HFFc6 (cell line): Measurements from ENCODE around the gene GPANK1. TPM values are rescaled to one million over a fixed set of nuclear protein-coding genes. Genes with fewer than 3 reads are reported as not detected.

Source experiments
- DNase-seq: peaks from one replicate; pipeline ENCODE4 v3.0.0-alpha.2; 2018
- H3K27ac Mint-ChIP-seq: 2 replicates; pipeline ENCODE4 v1.8.0; 2020; ENCODE audit warnings: mild to moderate bottlenecking, mixed read lengths
- H3K27me3 Mint-ChIP-seq: 2 replicates; pipeline ENCODE4 v1.8.0; 2021; ENCODE audit warnings: mild to moderate bottlenecking, moderate library complexity, mixed read lengths; ENCODE audit not compliant: insufficient read depth
- H3K36me3 Mint-ChIP-seq: 2 replicates; pipeline ENCODE4 v1.8.0; 2021; ENCODE audit warnings: low read depth, mixed read lengths
- H3K4me1 Mint-ChIP-seq: 2 replicates; pipeline ENCODE4 v1.8.0; 2020; ENCODE audit warnings: low read depth, mixed read lengths
- H3K4me3 Mint-ChIP-seq: 2 replicates; pipeline ENCODE4 v1.8.0; 2020; ENCODE audit warnings: mild to moderate bottlenecking, moderate library complexity, mixed read lengths
- H3K9me3 Mint-ChIP-seq: 2 replicates; pipeline ENCODE4 v1.8.0; 2020; ENCODE audit warnings: mild to moderate bottlenecking, mixed read lengths
- CTCF ChIP-seq: fragments of 200-600 bp; sonication (generic); IDR thresholded peaks from 2 replicates; pipeline ENCODE4 v1.5.0; 2021; ENCODE audit warnings: antibody characterized with exemption, mild to moderate bottlenecking
- total RNA-seq, 6 experiments: library from RNA; stranded (reverse); fragmentation: NEBNext Ultra II Directional; extraction: Animal tissue kit (Norgen Biotek cat#: 25700); gene quantifications; 2 replicates in 1 of 6; 3 replicates in 5 of 6; pipeline ENCODE4 v1.2.3, GENCODE V29; 2021

GPANK1 gene
- total RNA-seq, 6 experiments from 2014 or later = 11.6 to 14.9 (median 13.0) TPM

GRCh38 chr6:31627690-31628287 lies 37.0 kb downstream of the GPANK1 start:
- TF ChIP-seq CTCF = no peak
- Mint-ChIP-seq H3K4me3 (no peak overlapping the region), H3K9me3 (no peaks in the 10 kb centered on the region), H3K36me3 (peaks cover 59% of the 10 kb centered on the region), H3K27ac (peak overlapping the region; percentile 44), H3K27me3 (peaks cover 4% of the 10 kb centered on the region), H3K4me1 (peaks cover 15% of the 10 kb centered on the region)
- no peak for DNase-seq

- no peak for DNase-seq
- no peaks in the 10 kb centered on the region for H3K9me3 Mint-ChIP-seq
- peaks cover 19% of the 10 kb centered on the region for H3K4me1 Mint-ChIP-seq
- peaks cover 4% of the 10 kb centered on the region for H3K27me3 Mint-ChIP-seq
- TF ChIP-seq CTCF = no peak
- peaks cover 67% of the 10 kb centered on the region for H3K36me3 Mint-ChIP-seq
- H3K4me3 Mint-ChIP-seq = no peak overlapping the region
- H3K27ac Mint-ChIP-seq = no peak overlapping the region
Observed at GRCh38 chr6:31626952-31627351, 37.8 kb downstream of the GPANK1 start.

GRCh38 chr6:31624070-31624469 lies 40.7 kb downstream of the GPANK1 start:
- Mint-ChIP-seq H3K4me3 (no peak overlapping the region), H3K27me3 (peaks cover 7% of the 10 kb centered on the region), H3K27ac (no peak overlapping the region), H3K36me3 (peaks cover 62% of the 10 kb centered on the region), H3K4me1 (peaks cover 21% of the 10 kb centered on the region), H3K9me3 (no peaks in the 10 kb centered on the region)
- TF ChIP-seq CTCF = no peak
- DNase-seq = no peak

GRCh38 chr6:31622684-31623091 lies 42.1 kb downstream of the GPANK1 start:
- TF ChIP-seq CTCF = no peak
- peaks cover 21% of the 10 kb centered on the region for H3K4me1 Mint-ChIP-seq
- peak overlapping the region; percentile 97 for H3K4me3 Mint-ChIP-seq
- peak overlapping the region; percentile 94 for H3K27ac Mint-ChIP-seq
- H3K27me3 Mint-ChIP-seq = peaks cover 3% of the 10 kb centered on the region; the same call in 1 of the 2 replicates
- peaks cover 53% of the 10 kb centered on the region for H3K36me3 Mint-ChIP-seq
- no peak for DNase-seq
- no peaks in the 10 kb centered on the region for H3K9me3 Mint-ChIP-seq

- Mint-ChIP-seq H3K27me3 (peaks cover 3% of the 10 kb centered on the region; the same call in 1 of the 2 replicates), H3K36me3 (peaks cover 46% of the 10 kb centered on the region), H3K9me3 (no peaks in the 10 kb centered on the region), H3K4me3 (peak overlapping the region; percentile 97), H3K4me1 (peaks cover 21% of the 10 kb centered on the region), H3K27ac (peak overlapping the region; percentile 94)
- no peak for TF ChIP-seq CTCF
- DNase-seq = peak; percentile 42
Observed at GRCh38 chr6:31621991-31622390, 42.8 kb downstream of the GPANK1 start.
